Esophagus (tissue), 2 donors: ENCODE results near the gene GALNT6. TPM values are rescaled to one million over a fixed set of nuclear protein-coding genes. Genes with fewer than 3 reads are reported as not detected.
"Not testable (repeated sequence)": the region's sequence is repeated elsewhere in the genome, so short reads cannot be mapped to it uniquely, and the experiment has no call there.

Source experiments
- H3K27ac ChIP-seq, 2 donors: one replicate each; pipeline ENCODE4 v1.5.1; 2013; ENCODE audit warnings: low read depth in 2 of 2, mild to moderate bottlenecking in 2 of 2, inconsistent platforms in 1 of 2, low read length in 1 of 2, moderate library complexity in 1 of 2
- H3K27me3 ChIP-seq, 2 donors: one replicate each; pipeline ENCODE4 v1.6.1; 2013; ENCODE audit warnings: low read length in 2 of 2, control low read depth in 1 of 2, mild to moderate bottlenecking in 1 of 2; ENCODE audit not compliant: insufficient read depth in 2 of 2, control insufficient read depth in 1 of 2
- H3K36me3 ChIP-seq, 2 donors: one replicate each; pipeline ENCODE4 v1.6.1; 2013; ENCODE audit warnings: low read length in 1 of 2; ENCODE audit not compliant: control insufficient read depth in 2 of 2, insufficient read depth in 2 of 2
- H3K4me1 ChIP-seq, 2 donors: one replicate each; pipeline ENCODE4 v1.6.1; 2013; ENCODE audit warnings: low read length in 1 of 2; ENCODE audit not compliant: control insufficient read depth in 2 of 2, insufficient read depth in 2 of 2
- H3K4me3 ChIP-seq, 2 donors: one replicate each; pipeline ENCODE4 v1.5.1; 2013; ENCODE audit warnings: low read length in 2 of 2, mild to moderate bottlenecking in 2 of 2, low read depth in 1 of 2, moderate library complexity in 1 of 2
- H3K9me3 ChIP-seq, 2 donors: one replicate each; pipeline ENCODE4 v1.6.1; 2013; ENCODE audit warnings: mild to moderate bottlenecking in 2 of 2, low read depth in 1 of 2, low read length in 1 of 2, moderate library complexity in 1 of 2; ENCODE audit not compliant: control insufficient read depth in 2 of 2, insufficient read depth in 1 of 2
- WGBS, 2 donors: extraction: QIAGEN DNeasy Blood & Tissue Kit; methylation state at CpG; one replicate each; pipeline ENCODE4 v1.1.7; 2013; 5-methylcytosine and 5-hydroxymethylcytosine counted together
- polyA plus RNA-seq, 2 donors: library from polyadenylated mRNA; stranded (reverse); fragments of 200-250 nt; gene quantifications; one replicate each; pipeline ENCODE4 v1.2.3, GENCODE V29; 2013
- donor health status: healthy with polysubstance abuse.
- donor health status: Bipolar disorder and iron deficiency.

GALNT6 gene
- polyA plus RNA-seq, 2 donors: 0.94 to 1.1 TPM

GRCh38 chr12:51349026-51349425, 42.2 kb downstream of the GALNT6 start:
- Histone ChIP-seq H3K4me3 (no peak overlapping the region), H3K4me1 (no peaks in the 10 kb centered on the region), H3K27me3 (no peaks in the 10 kb centered on the region), H3K36me3 (no peaks in the 10 kb centered on the region), H3K9me3 (no peaks in the 10 kb centered on the region), H3K27ac (no peak overlapping the region)
- 86 to 89% methylated on average over 5 of the region's 5 CpGs for WGBS, 2 donors

GRCh38 chr12:51348116-51348515, 43.1 kb downstream of the GALNT6 start:
- Histone ChIP-seq H3K9me3 (no peaks in the 10 kb centered on the region), H3K4me1 (no peaks in the 10 kb centered on the region), H3K36me3 (no peaks in the 10 kb centered on the region), H3K27me3 (no peaks in the 10 kb centered on the region), H3K4me3 (no peak overlapping the region), H3K27ac (no peak overlapping the region)
- 84 to 87% methylated on average over 4 of the region's 4 CpGs for WGBS, 2 donors

DNA sequence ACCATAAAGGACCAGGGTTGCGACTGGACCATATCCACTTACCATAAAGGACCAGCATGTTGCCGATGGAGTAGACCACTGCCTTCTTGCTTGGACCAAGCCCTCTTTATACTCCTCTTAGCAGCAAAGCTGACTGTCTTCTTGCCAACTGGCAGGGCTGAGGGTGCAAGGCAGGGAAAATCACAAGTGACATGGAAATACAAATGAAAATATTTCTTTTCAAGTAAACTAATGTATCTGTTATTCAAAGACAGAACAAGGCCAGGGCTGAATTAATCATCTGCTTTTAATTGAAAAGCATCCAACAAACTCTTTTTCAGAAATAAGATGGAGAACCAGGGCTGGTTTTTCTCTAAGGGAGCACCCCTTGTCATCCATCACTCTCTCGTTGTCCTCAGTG, 44.6 kb downstream of the GALNT6 start, which contains the start of gene CELA1:
CELA1 (minus strand) TSS at position 99 of the 400 bp plus-strand sequence; CDS start at position 58, 41 bp downstream.
- H3K27me3 ChIP-seq: no peaks in the 10 kb centered on the region
- no peak within 1 kb of the TSS for H3K27ac ChIP-seq
- H3K4me1 ChIP-seq: peaks cover 0 to 4% of the 10 kb centered on the region in 2 donors
- WGBS, 2 donors: 80 to 87% methylated on average over 3 of the region's 3 CpGs
- H3K36me3 ChIP-seq: no peaks in the 10 kb centered on the region
- H3K4me3 ChIP-seq: no peak within 1 kb of the TSS
- H3K9me3 ChIP-seq: no peaks in the 10 kb centered on the region

GRCh38 chr12:51345681-51346080, 45.5 kb downstream of the GALNT6 start:
- Histone ChIP-seq H3K27me3 (no peaks in the 10 kb centered on the region), H3K27ac (no peak overlapping the region), H3K4me1 (peaks cover 0 to 4% of the 10 kb centered on the region in 2 donors), H3K9me3 (no peaks in the 10 kb centered on the region), H3K4me3 (no peak overlapping the region), H3K36me3 (no peaks in the 10 kb centered on the region)
- 82 to 83% methylated on average over 7 of the region's 7 CpGs for WGBS, 2 donors

GRCh38 chr12:51343201-51343600, 48.0 kb downstream of the GALNT6 start:
- 87 to 88% methylated on average over 2 of the region's 2 CpGs for WGBS, 2 donors

GRCh38 chr12:51342416-51342815, 48.8 kb downstream of the GALNT6 start:
- Histone ChIP-seq H3K36me3 (no peaks in the 10 kb centered on the region), H3K4me1 (peaks cover 0 to 4% of the 10 kb centered on the region in 2 donors), H3K4me3 (no peak overlapping the region), H3K9me3 (no peaks in the 10 kb centered on the region), H3K27ac (no peak overlapping the region), H3K27me3 (no peaks in the 10 kb centered on the region)
- 57 to 62% methylated on average over 10 of the region's 10 CpGs for WGBS, 2 donors

More at GRCh38 chr12:51343201-51343600, 48.0 kb downstream of the GALNT6 start:
- Histone ChIP-seq H3K4me3 (no peak overlapping the region), H3K27me3 (no peaks in the 10 kb centered on the region), H3K9me3 (no peaks in the 10 kb centered on the region), H3K4me1 (peaks cover 0 to 4% of the 10 kb centered on the region in 2 donors), H3K27ac (no peak overlapping the region), H3K36me3 (no peaks in the 10 kb centered on the region)

DNA sequence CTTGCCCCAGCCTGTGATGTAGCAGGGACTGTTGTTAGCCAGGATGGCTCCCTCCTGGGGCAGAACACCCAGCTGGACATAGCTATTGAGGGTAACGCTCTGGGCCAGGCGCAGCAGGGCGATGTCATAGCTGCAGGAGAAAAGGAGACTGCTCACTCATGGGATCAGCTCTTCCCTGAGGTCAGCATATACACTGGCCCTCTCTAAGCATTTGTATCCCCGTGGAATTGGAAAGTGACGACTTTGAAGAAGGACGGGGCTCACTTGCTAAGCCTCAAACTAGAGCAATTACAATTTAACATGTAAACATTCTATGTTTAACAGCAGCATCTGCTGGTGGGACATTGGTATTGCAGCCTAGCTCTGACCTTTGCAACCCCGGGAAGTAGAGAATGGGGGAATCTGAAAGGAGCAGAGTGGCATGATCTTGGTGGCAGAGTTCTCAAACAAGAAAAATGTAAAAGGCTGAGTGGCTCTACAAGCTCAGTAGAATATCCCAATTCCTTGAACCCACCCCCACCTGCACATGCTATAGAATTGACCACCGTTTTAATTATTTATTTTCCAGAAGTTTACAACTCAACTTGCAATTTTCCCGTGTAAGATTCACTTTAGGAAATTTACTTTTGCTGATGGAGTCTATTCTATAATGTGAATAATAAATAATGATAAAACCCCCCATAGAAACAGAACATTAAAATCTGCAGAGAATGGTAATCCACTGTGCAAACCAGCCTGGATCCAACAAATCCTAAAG, 49.8 kb downstream of the GALNT6 start:
- no peaks in the 10 kb centered on the region for H3K36me3 ChIP-seq
- H3K27ac ChIP-seq: peak overlapping the region in 1 of 2 donors; percentile 6
- H3K27me3 ChIP-seq: no peaks in the 10 kb centered on the region
- peak overlapping the region in 1 of 2 donors; percentile 3 for H3K4me3 ChIP-seq
- WGBS, 2 donors: 35 to 36% methylated on average over 9 of the region's 9 CpGs
- H3K9me3 ChIP-seq: no peaks in the 10 kb centered on the region
- peaks cover 0 to 4% of the 10 kb centered on the region in 2 donors for H3K4me1 ChIP-seq

DNA sequence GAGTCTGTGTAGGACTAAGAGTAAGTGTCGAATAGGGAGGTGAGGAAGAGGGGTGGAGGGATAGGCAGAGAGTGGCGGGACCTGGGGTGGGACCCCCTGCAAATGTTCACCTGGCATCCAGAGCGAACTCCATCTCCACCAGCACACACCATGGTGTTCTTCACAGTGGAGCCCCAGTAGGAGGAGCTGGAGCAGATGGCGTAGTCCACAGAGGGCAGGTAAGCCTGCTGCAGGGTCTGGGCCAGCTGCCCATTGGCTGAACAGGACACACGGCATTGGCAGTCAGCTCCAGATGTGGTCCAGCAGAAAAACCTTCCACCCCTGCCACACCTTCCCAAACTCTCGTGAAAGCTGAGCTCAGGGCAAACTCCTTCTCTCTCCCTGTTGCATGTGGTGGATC, 51.5 kb downstream of the GALNT6 start:
- 84 to 89% methylated on average over 6 of the region's 6 CpGs for WGBS, 2 donors
- Histone ChIP-seq H3K4me3 (no peak overlapping the region), H3K27me3 (no peaks in the 10 kb centered on the region), H3K4me1 (peaks cover 0 to 4% of the 10 kb centered on the region in 2 donors), H3K27ac (no peak overlapping the region), H3K36me3 (no peaks in the 10 kb centered on the region), H3K9me3 (no peaks in the 10 kb centered on the region)

GRCh38 chr12:51337336-51337735, 53.9 kb downstream of the GALNT6 start:
- H3K4me1 ChIP-seq, H3K27ac ChIP-seq, H3K36me3 ChIP-seq, H3K9me3 ChIP-seq, H3K27me3 ChIP-seq, H3K4me3 ChIP-seq: not testable (repeated sequence)

- 89 to 92% methylated on average over 2 of the region's 2 CpGs for WGBS, 2 donors
- H3K4me1 ChIP-seq: no peaks in the 10 kb centered on the region
These were observed 55.3 kb downstream of the GALNT6 start for GRCh38 chr12:51335931-51336330.

More at GRCh38 chr12:51335931-51336330, 55.3 kb downstream of the GALNT6 start:
- H3K36me3 ChIP-seq: no peaks in the 10 kb centered on the region
- H3K27me3 ChIP-seq: no peaks in the 10 kb centered on the region
- H3K9me3 ChIP-seq: no peaks in the 10 kb centered on the region
- no peak overlapping the region for H3K4me3 ChIP-seq
- no peak overlapping the region for H3K27ac ChIP-seq
